Epithelial cell of esophagus (primary cell): Measurements from ENCODE around the gene MTA1.

Experiments used
- DNase-seq: peaks from one replicate; pipeline ENCODE4 v3.0.0; 2010; ENCODE audit warnings: low read depth
- H3K4me3 ChIP-seq: 2 replicates; pipeline ENCODE4 v1.5.1; 2011; ENCODE audit warnings: mild to moderate bottlenecking, low read length, control low read depth
- TF ChIP-seq, protein P1 (sequence below): IDR thresholded peaks from 2 replicates; pipeline ENCODE4 v1.5.1; 2011; ENCODE audit warnings: low read depth, mild to moderate bottlenecking, low read length, control low read depth, inconsistent platforms; ENCODE audit not compliant: insufficient read depth; ENCODE audit errors: missing control alignments

MTA1 gene

GRCh38 chr14:105498430-105499255 lies 79.0 kb downstream of the MTA1 start:
- no peak for DNase-seq
- H3K4me3 ChIP-seq = no peak overlapping the region
- TF ChIP-seq, protein P1, sequence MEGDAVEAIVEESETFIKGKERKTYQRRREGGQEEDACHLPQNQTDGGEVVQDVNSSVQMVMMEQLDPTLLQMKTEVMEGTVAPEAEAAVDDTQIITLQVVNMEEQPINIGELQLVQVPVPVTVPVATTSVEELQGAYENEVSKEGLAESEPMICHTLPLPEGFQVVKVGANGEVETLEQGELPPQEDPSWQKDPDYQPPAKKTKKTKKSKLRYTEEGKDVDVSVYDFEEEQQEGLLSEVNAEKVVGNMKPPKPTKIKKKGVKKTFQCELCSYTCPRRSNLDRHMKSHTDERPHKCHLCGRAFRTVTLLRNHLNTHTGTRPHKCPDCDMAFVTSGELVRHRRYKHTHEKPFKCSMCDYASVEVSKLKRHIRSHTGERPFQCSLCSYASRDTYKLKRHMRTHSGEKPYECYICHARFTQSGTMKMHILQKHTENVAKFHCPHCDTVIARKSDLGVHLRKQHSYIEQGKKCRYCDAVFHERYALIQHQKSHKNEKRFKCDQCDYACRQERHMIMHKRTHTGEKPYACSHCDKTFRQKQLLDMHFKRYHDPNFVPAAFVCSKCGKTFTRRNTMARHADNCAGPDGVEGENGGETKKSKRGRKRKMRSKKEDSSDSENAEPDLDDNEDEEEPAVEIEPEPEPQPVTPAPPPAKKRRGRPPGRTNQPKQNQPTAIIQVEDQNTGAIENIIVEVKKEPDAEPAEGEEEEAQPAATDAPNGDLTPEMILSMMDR = no peak

GRCh38 chr14:105499256-105500035 lies 79.8 kb downstream of the MTA1 start:
- no peak overlapping the region for H3K4me3 ChIP-seq
- peak; percentile 49 for DNase-seq
- TF ChIP-seq, protein P1 = no peak

DNA sequence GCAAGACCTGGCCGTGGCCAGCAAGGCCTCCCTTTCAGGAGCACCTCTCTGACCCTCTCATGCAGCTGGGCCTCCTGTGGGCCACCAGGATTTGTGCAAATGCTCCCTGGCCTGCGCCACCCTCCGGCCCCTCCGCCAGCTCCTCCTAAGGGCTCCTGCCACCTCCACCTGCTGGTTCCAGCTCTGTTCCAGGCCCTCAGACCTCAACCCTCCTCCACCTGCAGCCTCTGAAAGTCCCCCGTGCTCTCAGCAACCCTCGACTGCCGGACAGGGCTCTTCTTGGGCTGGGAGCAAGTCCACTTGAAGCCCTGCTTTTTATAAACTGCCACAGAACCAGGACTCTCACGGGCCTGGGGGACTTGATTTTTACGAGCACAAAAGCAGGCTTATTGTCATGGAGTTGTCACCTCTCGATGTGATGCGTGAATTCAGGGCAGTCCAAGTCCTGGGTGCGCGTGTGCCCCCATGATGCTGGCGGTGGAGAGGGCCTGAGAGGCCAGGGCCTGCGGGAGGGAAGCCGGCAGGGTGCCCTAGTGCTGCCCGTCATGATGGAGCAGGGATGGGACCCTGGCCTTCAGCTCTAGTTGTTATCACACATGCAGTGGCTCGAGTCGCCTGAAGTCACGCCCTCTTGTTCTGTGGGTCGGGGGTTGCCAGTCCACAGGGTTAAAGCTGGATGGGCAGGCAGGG lies 80.6 kb downstream of the MTA1 start:
- TF ChIP-seq, protein P1 = no peak
- no peak for DNase-seq
- no peak overlapping the region for H3K4me3 ChIP-seq

DNA sequence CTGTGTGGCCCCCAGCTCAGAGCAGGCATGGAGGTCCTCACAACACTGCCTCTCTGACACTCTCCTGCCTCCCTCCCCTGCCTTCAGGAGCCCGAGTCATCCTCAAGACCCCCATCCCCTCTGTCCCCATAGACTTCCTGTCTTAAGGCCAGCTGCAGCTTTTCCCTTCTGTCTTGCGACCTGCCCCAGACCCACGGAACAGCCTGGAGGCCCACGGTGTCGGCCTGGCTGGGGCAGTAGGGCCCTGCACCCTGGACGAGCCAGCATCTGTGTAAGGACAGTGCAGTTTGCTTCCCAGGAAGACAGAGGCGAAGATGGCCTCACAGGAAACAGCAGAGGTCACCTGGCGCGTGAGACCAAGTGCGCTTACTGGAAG lies 81.1 kb downstream of the MTA1 start:
- TF ChIP-seq, protein P1 = no peak
- H3K4me3 ChIP-seq = no peak overlapping the region
- no peak for DNase-seq

DNA sequence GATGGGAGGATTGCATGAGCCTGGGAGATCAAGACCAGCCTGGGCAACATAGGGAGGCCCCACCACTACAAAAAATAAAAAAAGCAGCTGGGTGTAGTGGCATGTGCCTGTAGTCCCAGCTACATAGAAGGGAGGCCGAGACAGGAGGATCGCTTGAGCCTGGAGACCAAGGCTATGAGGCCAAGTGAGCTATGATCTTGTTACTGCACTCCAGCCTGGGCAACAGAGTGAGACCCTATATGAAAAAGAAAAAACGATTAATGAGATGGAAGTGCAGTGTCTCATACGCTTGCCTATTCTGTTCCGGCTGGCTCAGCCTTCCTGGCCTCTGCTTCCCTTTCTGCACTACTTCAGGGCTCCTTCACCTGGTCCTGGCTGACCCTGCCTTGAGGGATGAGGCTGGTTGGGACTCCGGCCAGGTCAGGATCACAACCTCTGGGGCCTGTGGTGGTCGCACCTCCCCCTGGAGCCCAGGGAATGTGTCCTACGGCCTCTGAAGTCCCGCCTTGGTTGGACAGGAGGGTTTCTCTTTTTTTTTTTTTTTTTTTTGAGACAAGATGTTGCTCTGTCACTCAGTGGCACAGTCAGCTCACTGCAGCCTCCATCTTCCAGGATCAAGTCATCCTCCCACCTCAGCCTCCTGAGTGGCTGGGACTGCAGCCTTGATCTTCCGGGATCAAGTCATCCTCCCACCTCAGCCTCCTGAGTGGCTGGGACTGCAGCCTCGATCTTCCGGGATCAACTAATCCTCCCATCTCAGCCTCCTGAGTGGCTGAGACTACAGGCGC lies 82.1 kb downstream of the MTA1 start:
- no peak for DNase-seq
- TF ChIP-seq, protein P1 = no peak
- H3K4me3 ChIP-seq = no peak overlapping the region
